Measurements from ENCODE around the gene IPO13. TPM values are rescaled to one million over a fixed set of nuclear protein-coding genes. Genes with fewer than 3 reads are reported as not detected.

IPO13 gene
- total RNA-seq, 2 experiments from 2014 or later: 6.3 to 7.4 TPM

DNA sequence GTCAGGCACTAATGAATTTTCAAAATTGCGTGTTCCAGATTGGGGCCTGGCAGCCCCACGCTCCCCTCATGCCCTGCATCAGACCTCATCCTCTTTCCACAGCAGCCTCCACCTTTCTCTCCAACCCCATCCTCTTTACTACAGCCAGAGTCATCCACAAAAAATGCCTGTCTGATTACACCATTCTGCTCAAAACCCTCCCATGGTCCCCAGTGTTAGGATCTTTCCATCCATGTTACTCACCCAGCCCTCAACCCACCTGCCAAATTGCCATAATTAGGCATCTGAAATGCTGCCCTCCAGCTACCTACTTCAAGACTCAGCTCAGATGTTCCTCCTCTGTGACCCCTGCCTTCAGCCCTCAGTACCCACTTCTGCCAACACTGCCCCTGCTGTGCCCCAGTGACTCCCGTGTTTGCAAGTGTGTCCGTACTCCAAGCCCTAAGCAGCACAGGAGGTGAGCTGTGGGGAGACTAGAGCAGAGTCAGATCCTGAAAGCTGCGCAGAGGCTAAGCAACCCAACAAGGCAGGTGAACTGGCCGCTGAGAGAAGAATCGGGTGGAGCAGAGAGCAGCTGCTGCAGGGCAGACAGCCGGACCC is 13.9 kb upstream of the IPO13 start:
- TF ChIP-seq, protein P1, sequence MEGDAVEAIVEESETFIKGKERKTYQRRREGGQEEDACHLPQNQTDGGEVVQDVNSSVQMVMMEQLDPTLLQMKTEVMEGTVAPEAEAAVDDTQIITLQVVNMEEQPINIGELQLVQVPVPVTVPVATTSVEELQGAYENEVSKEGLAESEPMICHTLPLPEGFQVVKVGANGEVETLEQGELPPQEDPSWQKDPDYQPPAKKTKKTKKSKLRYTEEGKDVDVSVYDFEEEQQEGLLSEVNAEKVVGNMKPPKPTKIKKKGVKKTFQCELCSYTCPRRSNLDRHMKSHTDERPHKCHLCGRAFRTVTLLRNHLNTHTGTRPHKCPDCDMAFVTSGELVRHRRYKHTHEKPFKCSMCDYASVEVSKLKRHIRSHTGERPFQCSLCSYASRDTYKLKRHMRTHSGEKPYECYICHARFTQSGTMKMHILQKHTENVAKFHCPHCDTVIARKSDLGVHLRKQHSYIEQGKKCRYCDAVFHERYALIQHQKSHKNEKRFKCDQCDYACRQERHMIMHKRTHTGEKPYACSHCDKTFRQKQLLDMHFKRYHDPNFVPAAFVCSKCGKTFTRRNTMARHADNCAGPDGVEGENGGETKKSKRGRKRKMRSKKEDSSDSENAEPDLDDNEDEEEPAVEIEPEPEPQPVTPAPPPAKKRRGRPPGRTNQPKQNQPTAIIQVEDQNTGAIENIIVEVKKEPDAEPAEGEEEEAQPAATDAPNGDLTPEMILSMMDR (IDR thresholded peaks at IDR 0.05): no peak
- no peak overlapping the region for H3K4me3 ChIP-seq (ENCODE audit: low read length)
- H3K27ac Mint-ChIP-seq: no peak overlapping the region
- no peaks in the 10 kb centered on the region for H3K36me3 Mint-ChIP-seq (ENCODE audit: low read depth)
- ATAC-seq (ENCODE audit: poor library complexity): no peak
- H3K4me1 ChIP-seq (ENCODE audit: insufficient read depth, low read length): peaks cover 33% of the 10 kb centered on the region
- H3K27ac ChIP-seq (ENCODE audit: low read depth in 1 of 2, low read length in 2 of 2): no peak overlapping the region
- no peak overlapping the region for H3K4me3 Mint-ChIP-seq
- no peak for DNase-seq
- peaks cover 4% of the 10 kb centered on the region for H3K36me3 ChIP-seq (ENCODE audit: insufficient read depth, low read length)
- ChIA-PET CTCF (interaction anchor here (3.3 kb wide), 1 partner anchor 169 kb away, joined by 20 read pairs; no protein-coding TSS in a partner anchor), POLR2A (no interaction called here)
- peaks cover 15% of the 10 kb centered on the region for H3K4me1 Mint-ChIP-seq (ENCODE audit: low read depth)
- no peaks in the 10 kb centered on the region for H3K9me3 Mint-ChIP-seq
- intact Hi-C loops (cut with DNase I, micrococcal nuclease): loop anchor here in 1 of 2 experiments (5.0 to 10.0 kb wide), 2 partner anchors 114 to 708 kb away; no protein-coding TSS in a partner anchor
- peaks cover 0 to 12% of the 10 kb centered on the region in 2 experiments for H3K9me3 ChIP-seq (ENCODE audit: control insufficient read depth in 1 of 2, insufficient read depth in 1 of 2, low read length in 2 of 2)
- peaks cover 36% of the 10 kb centered on the region for H3K27me3 Mint-ChIP-seq
- H3K27me3 ChIP-seq (ENCODE audit: control insufficient read depth in 1 of 2, insufficient read depth in 2 of 2, low read length in 2 of 2): peaks cover 35 to 41% of the 10 kb centered on the region in 2 experiments

DNA sequence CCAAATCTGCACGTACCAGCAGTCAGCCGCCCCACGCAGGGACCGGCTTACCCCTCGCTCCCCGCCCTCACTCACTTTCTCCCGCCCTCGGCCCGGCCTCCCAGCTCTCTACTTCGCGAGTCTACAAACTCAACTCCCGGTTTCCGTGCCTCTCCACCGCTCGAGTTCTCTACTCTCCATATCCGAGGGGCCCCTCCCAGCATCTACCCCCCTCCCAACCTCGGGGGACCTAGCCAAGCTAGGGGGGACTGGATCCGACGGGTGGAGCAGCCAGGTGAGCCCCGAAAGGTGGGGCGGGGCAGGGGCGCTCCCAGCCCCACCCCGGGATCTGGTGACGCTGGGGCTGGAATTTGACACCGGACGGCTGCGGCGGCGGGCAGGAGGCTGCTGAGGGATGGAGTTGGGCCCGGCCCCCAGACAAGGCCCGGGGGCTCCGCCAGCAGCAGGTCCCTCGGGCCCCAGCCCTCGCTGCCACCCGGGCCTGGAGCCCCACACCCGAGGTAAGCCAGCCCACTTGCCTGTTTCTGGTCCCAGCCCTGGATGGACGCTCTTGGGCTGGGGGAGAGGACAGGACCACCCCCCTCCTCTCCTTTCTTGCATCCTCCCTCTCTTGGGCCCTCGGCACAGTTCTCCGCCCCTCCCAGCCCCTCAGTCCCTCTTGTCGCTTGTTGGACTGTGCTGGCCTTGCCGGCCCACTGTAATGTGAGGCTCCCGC is 13.2 kb upstream of the IPO13 start, which contains the start of gene ARTN:
Gene ARTN, plus strand, starts transcription at position 416 of the 715 bp plus-strand sequence. CDS start 1,856 bp downstream, outside the sequence.
- POLR2A ChIA-PET: no interaction called here
- CTCF ChIA-PET: interaction anchor here (1.9 to 3.3 kb wide), 4 partner anchors 13 to 170 kb away, joined by 6 to 24 read pairs (median 16); partner anchors contain the start of genes ATP6V0B and IPO13
- Mint-ChIP-seq H3K36me3 (ENCODE audit: low read depth) (no peaks in the 10 kb centered on the region), H3K4me3 (peak within 1 kb of the TSS; percentile 48), H3K27me3 (peaks cover 36% of the 10 kb centered on the region), H3K4me1 (ENCODE audit: low read depth) (peaks cover 15% of the 10 kb centered on the region), H3K9me3 (no peaks in the 10 kb centered on the region), H3K27ac (no peak within 1 kb of the TSS)
- TF ChIP-seq, protein P1 (IDR thresholded peaks at IDR 0.05): no peak
- H3K4me3 ChIP-seq (ENCODE audit: low read length): peak within 1 kb of the TSS; percentile 5
- peaks cover 0 to 12% of the 10 kb centered on the region in 2 experiments for H3K9me3 ChIP-seq (ENCODE audit: control insufficient read depth in 1 of 2, insufficient read depth in 1 of 2, low read length in 2 of 2)
- H3K36me3 ChIP-seq (ENCODE audit: insufficient read depth, low read length): peaks cover 4% of the 10 kb centered on the region
- intact Hi-C loops (cut with DNase I, micrococcal nuclease): loop anchor here (1.0 to 10.0 kb wide), 5 partner anchors 114 to 709 kb away; no protein-coding TSS in a partner anchor
- peaks cover 35 to 41% of the 10 kb centered on the region in 2 experiments for H3K27me3 ChIP-seq (ENCODE audit: control insufficient read depth in 1 of 2, insufficient read depth in 2 of 2, low read length in 2 of 2)
- DNase-seq (no peak), ATAC-seq (ENCODE audit: poor library complexity) (no peak)
- no peak within 1 kb of the TSS for H3K27ac ChIP-seq (ENCODE audit: low read depth in 1 of 2, low read length in 2 of 2)
- H3K4me1 ChIP-seq (ENCODE audit: insufficient read depth, low read length): peaks cover 33% of the 10 kb centered on the region

DNA sequence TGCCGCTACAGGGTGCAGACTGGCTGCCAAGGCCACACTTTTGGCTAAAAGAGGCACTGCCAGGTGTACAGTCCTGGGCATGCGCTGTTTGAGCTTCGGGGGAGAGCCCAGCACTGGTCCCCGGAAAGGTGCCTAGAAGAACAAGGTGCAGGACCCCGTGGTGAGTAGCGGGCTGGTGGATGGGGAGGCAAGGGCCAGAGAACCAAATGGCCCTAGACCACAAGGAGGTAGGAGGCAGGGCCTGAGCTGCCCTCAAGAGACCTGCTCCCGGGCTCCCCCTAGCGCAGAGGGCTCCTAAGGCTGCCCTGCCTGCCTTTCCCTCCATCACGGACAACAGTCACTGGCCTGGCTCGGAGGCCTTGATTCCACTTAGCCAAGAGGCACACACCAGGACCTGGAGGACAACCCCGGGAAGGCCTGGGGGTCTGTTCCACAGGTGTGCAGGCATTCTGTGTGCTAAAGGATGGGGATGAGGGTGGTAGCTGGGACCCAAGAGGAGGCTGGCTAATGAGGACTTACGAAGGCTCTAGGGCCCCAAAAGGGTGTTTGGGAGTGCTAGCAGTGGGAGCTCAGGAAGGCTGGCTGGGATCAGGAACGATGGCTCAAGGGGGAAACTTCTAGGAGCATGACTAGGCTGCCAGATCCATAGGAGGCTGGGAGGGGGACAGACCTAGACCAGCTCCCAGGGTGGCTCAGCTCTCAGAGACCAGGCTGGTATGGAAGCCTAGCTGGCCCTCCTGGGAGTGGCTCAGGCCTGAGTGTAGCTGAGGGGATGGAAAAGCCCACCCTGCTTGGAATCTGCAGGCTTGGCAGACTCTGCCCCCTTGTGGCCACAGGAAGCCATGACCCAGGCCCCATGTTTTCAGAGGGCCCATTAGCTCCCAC is 12.4 kb upstream of the IPO13 start:
- no peak overlapping the region for H3K27ac Mint-ChIP-seq
- POLR2A ChIA-PET: interaction anchor here (1.6 kb wide), 1 partner anchor 36 kb away, joined by 4 read pairs; the partner anchor contains the start of gene DPH2

More for the DNA sequence above, 12.4 kb upstream of the IPO13 start:
- Histone ChIP-seq H3K27ac (ENCODE audit: low read depth in 1 of 2, low read length in 2 of 2) (no peak overlapping the region), H3K4me3 (ENCODE audit: low read length) (no peak overlapping the region), H3K4me1 (ENCODE audit: insufficient read depth, low read length) (peaks cover 33% of the 10 kb centered on the region), H3K27me3 (ENCODE audit: control insufficient read depth in 1 of 2, insufficient read depth in 2 of 2, low read length in 2 of 2) (peaks cover 35 to 41% of the 10 kb centered on the region in 2 experiments), H3K36me3 (ENCODE audit: insufficient read depth, low read length) (peaks cover 4% of the 10 kb centered on the region), H3K9me3 (ENCODE audit: control insufficient read depth in 1 of 2, insufficient read depth in 1 of 2, low read length in 2 of 2) (peaks cover 0 to 12% of the 10 kb centered on the region in 2 experiments)
- Mint-ChIP-seq H3K9me3 (no peaks in the 10 kb centered on the region), H3K4me1 (ENCODE audit: low read depth) (peaks cover 15% of the 10 kb centered on the region), H3K36me3 (ENCODE audit: low read depth) (no peaks in the 10 kb centered on the region), H3K27me3 (peaks cover 36% of the 10 kb centered on the region), H3K4me3 (peak overlapping the region; percentile 48)
- peak; percentile 65 for ATAC-seq (ENCODE audit: poor library complexity)
- CTCF ChIA-PET: interaction anchor here (0.5 to 3.3 kb wide), 16 partner anchors 9 to 850 kb away, joined by 3 to 24 read pairs (median 5); partner anchors contain the start of genes ATP6V0B, CCDC24, IPO13 and SLC6A9
- intact Hi-C loops (cut with DNase I, micrococcal nuclease): loop anchor here (1.0 to 10.0 kb wide), 5 partner anchors 113 to 710 kb away; no protein-coding TSS in a partner anchor
- peak in 13 of 14 experiments; percentile 18 to 69 (median 40) for DNase-seq
- TF ChIP-seq, protein P1 (IDR thresholded peaks at IDR 0.05): peak; percentile 68

Data from CD4-positive, alpha-beta T cell (primary cell).